Effector memory CD4-positive, alpha-beta T cell (primary cell): ENCODE results near the gene TMEM86B.
"Not testable (repeated sequence)": the region's sequence is repeated elsewhere in the genome, so short reads cannot be mapped to it uniquely, and the experiment has no call there.

ENCODE experiments used
- DNase-seq, 3 donors: peaks; one replicate each; pipeline ENCODE4 v3.0.0-alpha.2; 2020
- H3K27ac ChIP-seq: 2 replicates; pipeline ENCODE4 v1.7.0; 2013; ENCODE audit warnings: mild to moderate bottlenecking, low read length, moderate library complexity; ENCODE audit not compliant: insufficient read depth, poor library complexity, severe bottlenecking
- H3K27me3 ChIP-seq: replicated peaks from 2 replicates; pipeline ENCODE4 v1.7.0; 2013; ENCODE audit warnings: mild to moderate bottlenecking, low read length; ENCODE audit not compliant: insufficient read depth, control insufficient read depth, poor library complexity, severe bottlenecking
- H3K36me3 ChIP-seq: 2 replicates; pipeline ENCODE4 v1.7.0; 2013; ENCODE audit warnings: mild to moderate bottlenecking, low read length, moderate library complexity; ENCODE audit not compliant: control insufficient read depth, insufficient read depth
- H3K4me1 ChIP-seq: 2 replicates; pipeline ENCODE4 v1.7.0; 2013; ENCODE audit warnings: low read length, mild to moderate bottlenecking; ENCODE audit not compliant: control insufficient read depth, insufficient read depth, poor library complexity, severe bottlenecking
- H3K4me3 ChIP-seq: 2 replicates; pipeline ENCODE4 v1.7.0; 2013; ENCODE audit warnings: low read length, low read depth, mild to moderate bottlenecking; ENCODE audit not compliant: insufficient read depth, poor library complexity, severe bottlenecking
- H3K9me3 ChIP-seq: 2 replicates; pipeline ENCODE4 v1.7.0; 2013; ENCODE audit warnings: mild to moderate bottlenecking, low read length, moderate library complexity; ENCODE audit not compliant: control insufficient read depth

Gene TMEM86B

DNA sequence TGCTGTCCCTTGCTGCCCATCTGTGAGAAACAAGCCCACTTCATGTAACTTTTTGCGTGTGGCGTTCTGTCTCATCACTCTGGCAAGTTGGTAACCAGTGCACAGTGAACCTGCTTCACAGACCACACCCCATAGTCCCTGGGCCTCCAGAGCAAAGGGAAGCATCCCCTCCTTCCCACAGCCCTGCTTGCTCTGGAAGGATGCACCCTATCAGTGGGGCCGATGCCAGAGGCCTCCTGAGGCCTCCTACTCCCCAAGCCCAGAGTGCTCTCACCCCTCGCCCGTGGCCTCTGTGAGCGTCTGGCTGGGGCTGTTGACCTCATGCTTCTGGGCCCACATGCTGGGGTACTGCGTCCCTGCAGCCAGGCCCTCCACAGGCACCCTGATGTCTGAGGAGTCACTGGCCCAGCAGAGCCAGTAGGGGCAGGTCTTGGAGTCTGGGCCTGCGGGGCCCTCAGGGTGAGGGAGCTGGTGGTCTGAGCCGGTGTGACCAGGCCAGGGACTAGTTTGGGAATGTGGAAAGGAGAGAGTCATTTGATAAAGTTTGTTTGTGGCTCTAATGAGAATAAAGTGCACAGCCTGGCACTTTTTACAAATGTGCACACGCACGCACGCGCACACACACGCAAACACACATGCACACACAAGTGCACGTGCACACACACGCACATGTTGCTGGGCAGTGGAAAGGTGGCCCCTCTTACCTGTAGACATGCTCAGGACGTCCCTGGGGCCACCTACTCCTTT, 5.1 kb downstream of the TMEM86B start:
- no peaks in the 10 kb centered on the region for H3K4me1 ChIP-seq
- no peak overlapping the region for H3K27ac ChIP-seq
- H3K27me3 ChIP-seq: no peaks in the 10 kb centered on the region
- peaks cover 19% of the 10 kb centered on the region for H3K36me3 ChIP-seq
- no peak for DNase-seq
- no peaks in the 10 kb centered on the region for H3K9me3 ChIP-seq
- no peak overlapping the region for H3K4me3 ChIP-seq

DNA sequence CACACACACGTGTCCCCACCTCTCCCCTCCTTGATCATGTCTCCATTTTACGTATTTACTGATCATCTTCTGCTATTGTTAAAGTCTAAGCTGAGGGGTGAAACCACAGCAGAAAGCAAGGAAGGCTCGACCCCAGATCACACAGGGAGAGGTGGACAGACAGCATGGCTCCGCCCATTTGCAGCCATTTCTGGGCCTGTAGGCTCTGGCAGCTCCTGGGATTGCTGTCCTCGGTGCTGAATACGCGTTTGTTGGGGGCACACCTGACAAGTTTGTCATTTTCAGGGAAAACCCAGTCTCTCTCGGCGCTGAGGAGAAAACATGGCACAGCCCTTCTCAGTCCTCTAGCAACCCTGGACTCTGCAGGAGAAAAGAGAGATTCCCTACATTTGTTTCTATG, 8.0 kb downstream of the TMEM86B start:
- DNase-seq: no peak
- H3K27ac ChIP-seq: no peak overlapping the region
- H3K4me3 ChIP-seq: no peak overlapping the region
- H3K36me3 ChIP-seq: no peaks in the 10 kb centered on the region
- no peaks in the 10 kb centered on the region for H3K9me3 ChIP-seq
- no peaks in the 10 kb centered on the region for H3K27me3 ChIP-seq
- peaks cover 7% of the 10 kb centered on the region for H3K4me1 ChIP-seq

DNA sequence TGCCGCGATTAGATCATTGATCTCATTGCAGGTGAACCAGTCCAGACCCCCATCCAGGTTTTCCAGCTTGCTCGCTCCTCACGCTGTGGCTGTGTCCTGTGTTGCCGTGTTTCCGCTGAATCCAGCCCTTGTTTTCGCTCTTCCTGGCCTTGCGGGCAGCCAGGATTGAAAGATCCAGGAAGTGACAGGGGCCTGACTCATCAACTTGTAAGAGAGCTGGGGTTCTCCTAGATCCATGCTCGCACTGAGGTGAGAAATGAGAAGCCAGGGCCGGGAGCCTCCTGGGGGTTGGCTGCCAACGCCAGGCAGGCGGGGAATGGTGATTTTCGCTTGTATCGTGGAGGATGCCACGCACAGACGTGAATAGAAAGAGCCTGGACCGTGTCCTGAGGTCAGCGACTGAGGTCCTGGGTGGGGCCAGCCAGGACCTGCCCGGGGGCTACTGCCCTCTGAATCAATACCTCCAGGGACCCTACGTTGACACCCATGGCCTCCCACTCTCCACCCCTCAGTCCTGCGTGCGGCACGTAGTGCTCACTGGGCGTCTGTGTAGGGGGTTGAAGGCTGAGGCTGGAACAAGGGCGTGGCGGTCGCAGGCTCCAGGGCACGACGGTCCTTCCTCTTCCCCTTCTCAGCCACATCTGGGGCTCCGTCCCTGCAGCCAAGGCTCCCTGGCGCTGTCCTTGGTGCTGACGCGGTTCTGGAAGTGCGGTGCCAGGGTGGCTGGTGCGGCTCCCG, 11.9 kb downstream of the TMEM86B start:
- H3K4me3 ChIP-seq: no peak overlapping the region
- peaks cover 7% of the 10 kb centered on the region for H3K4me1 ChIP-seq
- peaks cover 4% of the 10 kb centered on the region for H3K9me3 ChIP-seq
- no peaks in the 10 kb centered on the region for H3K36me3 ChIP-seq
- no peaks in the 10 kb centered on the region for H3K27me3 ChIP-seq
- H3K27ac ChIP-seq: no peak overlapping the region
- DNase-seq: peak in 2 of 3 donors; percentile 8 to 11

DNA sequence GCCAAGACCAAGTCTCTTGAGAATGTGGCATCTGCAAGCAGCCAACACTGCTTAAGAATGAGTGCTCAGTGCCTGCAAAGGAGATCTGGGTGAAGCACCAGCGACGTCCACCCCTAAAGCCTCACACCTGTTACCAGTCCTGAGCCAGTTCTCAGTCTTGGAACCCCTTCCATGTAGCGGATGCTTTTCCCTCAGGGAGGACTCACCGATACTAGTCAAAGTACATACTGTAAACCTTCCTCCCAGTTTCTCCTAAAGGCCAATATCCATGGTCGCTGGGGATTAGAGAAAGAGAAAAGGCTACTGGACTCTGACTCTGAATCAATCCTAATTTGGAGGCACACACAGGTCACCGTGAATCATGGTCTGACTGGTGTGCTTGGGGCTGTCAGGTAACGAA, 15.0 kb downstream of the TMEM86B start:
- Histone ChIP-seq H3K27me3 (no peaks in the 10 kb centered on the region), H3K36me3 (no peaks in the 10 kb centered on the region), H3K4me1 (peaks cover 7% of the 10 kb centered on the region), H3K27ac (no peak overlapping the region), H3K9me3 (peaks cover 4% of the 10 kb centered on the region), H3K4me3 (no peak overlapping the region)
- DNase-seq: no peak

DNA sequence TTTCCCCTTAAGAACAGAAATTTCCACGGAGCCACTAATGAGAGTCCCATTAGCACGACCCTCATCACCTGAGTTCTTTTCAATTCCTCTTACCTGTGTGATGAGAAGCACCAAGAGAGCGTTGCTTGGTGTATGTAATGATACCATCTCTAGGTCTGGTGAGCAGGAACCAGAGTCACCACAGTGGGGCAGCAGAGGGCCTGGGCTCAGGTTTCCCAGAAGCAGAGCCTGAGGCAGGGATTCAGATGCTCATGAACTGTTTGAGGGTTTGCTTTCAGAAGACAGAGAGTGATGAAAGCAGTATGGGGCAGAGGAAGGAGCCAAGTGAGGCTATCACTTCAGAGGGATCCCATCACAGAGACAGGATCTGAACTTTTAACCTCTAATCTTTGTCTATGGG, 16.1 kb downstream of the TMEM86B start:
- no peak overlapping the region for H3K4me3 ChIP-seq
- H3K9me3 ChIP-seq: peaks cover 4% of the 10 kb centered on the region
- peaks cover 7% of the 10 kb centered on the region for H3K4me1 ChIP-seq
- H3K36me3 ChIP-seq: no peaks in the 10 kb centered on the region
- no peak for DNase-seq
- no peak overlapping the region for H3K27ac ChIP-seq
- no peaks in the 10 kb centered on the region for H3K27me3 ChIP-seq

DNA sequence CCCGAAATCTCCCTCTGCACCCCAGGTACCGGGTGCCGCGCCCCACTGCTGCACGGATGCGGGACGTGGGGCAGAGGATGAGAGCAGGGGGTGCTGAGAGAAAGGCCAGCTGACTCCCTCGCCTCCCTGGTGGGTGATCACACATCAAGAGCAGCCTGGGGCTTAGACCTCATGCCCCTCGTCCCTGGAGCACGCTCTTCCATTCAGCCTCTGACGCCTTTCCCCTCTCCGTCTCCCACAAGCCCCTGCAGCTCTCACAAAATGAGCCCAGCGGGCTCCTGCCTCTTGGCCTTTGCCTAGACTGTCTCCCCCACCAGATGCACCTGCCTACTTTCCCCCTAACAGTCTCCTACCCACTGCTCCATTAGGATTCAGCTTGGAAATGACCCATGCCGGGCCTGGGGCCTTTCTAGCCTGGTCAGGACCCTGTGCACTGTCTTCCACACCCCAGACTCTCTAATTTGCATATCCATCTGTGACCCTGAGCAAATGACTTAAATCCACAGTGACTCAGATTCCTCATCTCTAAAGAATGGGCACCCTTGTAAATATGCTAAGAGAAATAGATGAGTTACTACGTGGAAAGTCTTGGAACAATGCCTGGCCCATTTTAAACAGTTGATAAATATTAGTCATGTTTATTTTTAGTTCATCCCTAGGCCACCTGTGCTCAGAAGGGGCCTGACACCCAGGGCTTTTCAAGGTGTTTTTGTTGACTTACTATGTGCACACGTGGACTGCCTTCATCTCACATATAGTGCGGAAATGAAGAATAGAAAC, 18.7 kb downstream of the TMEM86B start:
- H3K4me1 ChIP-seq: no peaks in the 10 kb centered on the region
- H3K27me3 ChIP-seq: peaks cover 5% of the 10 kb centered on the region
- peaks cover 4% of the 10 kb centered on the region for H3K9me3 ChIP-seq
- H3K27ac ChIP-seq: no peak overlapping the region
- H3K4me3 ChIP-seq: no peak overlapping the region
- DNase-seq: no peak
- H3K36me3 ChIP-seq: no peaks in the 10 kb centered on the region

DNA sequence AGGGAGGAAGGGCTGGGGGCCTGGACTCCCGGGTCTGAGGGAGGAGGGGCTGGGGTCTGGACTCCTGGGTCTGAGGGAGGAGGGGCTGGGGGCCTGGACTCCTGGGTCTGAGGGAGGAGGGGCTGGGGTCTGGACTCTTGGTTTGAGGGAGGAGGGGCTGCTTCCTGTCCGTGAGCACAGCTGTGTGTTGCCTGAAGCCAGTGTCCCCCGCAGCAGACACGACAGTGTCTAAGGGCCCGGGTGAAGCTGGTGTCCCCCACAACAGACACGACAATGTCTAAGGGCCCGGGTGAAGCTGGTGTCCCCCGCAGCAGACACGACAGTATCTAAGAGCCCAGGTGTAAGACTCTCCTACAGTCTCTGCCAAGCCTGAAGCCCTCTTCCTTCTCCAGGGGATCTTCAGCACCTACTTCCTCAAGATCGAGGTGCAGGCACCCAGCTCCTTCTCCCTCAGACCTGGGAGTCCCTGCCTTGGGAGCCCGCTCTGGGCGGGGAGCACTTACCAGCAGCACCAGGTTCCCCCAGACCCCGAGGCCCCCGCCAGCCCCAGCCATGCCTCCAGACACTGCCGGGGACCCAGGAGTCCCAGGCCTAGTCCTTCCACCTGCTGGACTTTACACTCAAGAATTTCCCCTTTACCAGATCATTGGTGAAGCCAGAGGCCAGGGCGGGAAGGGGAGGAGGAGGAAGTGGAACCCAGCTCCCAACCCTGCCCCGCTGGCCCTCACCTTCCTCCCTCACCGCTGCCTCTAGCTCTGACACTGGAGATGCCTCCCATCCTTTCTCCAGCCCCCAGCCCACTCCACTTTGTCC, 19.5 kb downstream of the TMEM86B start, which contains the start of gene PTPRH:
PTPRH (minus strand) TSS at position 622 of the 813 bp plus-strand sequence; CDS start at position 554, 68 bp downstream.
- Histone ChIP-seq H3K4me1 (no peaks in the 10 kb centered on the region), H3K27ac (no peak within 1 kb of the TSS), H3K27me3 (peaks cover 5% of the 10 kb centered on the region), H3K36me3 (no peaks in the 10 kb centered on the region), H3K9me3 (peaks cover 4% of the 10 kb centered on the region), H3K4me3 (no peak within 1 kb of the TSS)
- DNase-seq: no peak

DNA sequence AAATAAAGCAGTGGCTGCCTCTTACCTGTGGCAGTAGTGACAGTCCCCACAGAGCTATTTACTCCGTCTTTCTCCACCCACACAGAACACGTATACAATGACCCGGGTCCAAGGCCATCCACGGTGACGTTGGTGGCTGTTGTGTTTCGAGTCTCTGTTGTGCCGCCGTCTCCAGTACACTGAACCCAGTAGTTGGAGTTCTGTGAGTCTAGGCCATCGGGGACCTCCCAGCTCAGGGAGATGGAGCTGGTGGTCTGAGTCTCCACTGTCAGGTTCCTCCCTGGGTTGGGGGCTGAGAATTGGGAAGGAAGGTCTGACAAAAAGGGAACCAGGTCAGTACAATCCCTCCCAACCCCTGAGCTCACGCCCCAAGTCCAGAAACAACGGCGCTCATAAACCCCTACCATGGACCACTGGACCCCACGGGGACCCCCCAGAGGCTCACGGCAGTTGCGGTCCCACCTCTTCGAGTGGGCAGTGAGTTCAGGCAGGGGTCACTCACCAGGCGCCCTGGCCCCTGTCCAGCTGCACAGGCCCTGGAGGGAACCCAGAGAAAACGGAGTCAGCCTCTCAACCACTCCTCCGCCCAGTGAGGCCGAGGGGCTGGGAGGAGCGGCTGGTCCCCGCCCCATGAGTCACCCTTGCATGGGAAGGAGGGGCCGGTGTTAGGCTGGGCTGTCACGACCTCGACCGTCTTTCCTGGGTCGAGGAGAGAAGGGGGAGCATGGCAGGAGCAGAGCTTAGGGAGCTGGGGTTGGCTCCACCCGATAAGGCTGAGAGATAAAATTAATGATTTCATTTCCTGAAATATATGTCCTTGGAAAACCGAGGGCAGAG, 21.7 kb downstream of the TMEM86B start:
- no peaks in the 10 kb centered on the region for H3K4me1 ChIP-seq
- no peak overlapping the region for H3K4me3 ChIP-seq
- H3K36me3 ChIP-seq: no peaks in the 10 kb centered on the region
- DNase-seq: no peak
- no peak overlapping the region for H3K27ac ChIP-seq
- no peaks in the 10 kb centered on the region for H3K9me3 ChIP-seq
- peaks cover 5% of the 10 kb centered on the region for H3K27me3 ChIP-seq

DNA sequence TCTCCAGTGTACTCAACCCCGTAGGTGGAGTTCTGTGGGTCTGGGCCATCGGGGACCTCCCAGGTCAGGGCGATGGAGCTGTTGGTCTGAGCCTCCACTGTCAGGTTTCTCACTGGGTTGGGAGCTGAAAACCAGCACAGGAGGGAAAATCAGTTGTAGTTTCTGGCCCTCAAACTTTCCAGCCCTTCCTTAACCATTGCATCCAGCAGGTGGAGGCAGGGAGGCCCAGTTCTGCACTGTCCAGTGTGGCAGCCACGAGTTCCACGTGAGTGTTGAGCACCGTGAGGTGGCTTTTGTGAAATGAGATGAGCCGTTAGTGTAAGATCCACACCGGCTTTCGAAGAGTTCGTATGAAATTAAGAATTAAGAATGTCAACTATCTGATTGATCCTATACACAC, 26.4 kb downstream of the TMEM86B start:
- not testable (repeated sequence) for H3K36me3 ChIP-seq

More for the DNA sequence above, 26.4 kb downstream of the TMEM86B start:
- not testable (repeated sequence) for H3K9me3 ChIP-seq, H3K4me1 ChIP-seq, DNase-seq, H3K27ac ChIP-seq, H3K4me3 ChIP-seq, H3K27me3 ChIP-seq
